ENCODE measurements around the gene NEDD9. TPM values are rescaled to one million over a fixed set of nuclear protein-coding genes. Genes with fewer than 3 reads are reported as not detected.

NEDD9 gene
- polyA plus RNA-seq, 3 donors: 18.2 to 35.9 (median 33.0) TPM

DNA sequence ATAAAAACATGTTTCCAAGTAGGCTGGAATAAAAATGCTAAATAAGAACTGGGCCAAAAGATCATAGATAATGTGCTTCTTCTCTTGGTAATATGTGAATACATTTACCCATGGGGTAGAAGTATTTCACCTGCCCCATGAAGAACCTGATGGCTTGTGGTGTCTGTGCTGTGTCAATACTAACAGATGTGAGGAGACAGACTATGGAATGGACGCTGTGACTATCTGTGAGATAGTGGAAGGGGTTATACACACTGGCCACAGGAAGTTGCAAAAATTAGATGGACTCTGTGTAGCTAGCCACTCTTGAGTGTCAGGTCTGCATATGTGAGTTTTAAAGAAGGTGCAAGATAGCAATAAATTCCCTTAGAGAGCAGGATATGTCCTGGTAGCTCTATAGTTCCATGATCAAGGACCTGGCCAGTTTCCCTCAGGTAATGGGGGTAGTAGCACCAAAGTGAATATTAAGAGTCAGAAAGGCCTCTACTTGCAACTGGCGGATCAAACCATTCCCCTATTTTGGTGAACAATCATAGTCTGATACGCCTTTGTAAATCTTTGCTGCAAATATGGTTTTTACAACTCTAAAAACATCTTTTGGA lies 48.6 kb downstream of the NEDD9 start:
- TF ChIP-seq, protein P1, sequence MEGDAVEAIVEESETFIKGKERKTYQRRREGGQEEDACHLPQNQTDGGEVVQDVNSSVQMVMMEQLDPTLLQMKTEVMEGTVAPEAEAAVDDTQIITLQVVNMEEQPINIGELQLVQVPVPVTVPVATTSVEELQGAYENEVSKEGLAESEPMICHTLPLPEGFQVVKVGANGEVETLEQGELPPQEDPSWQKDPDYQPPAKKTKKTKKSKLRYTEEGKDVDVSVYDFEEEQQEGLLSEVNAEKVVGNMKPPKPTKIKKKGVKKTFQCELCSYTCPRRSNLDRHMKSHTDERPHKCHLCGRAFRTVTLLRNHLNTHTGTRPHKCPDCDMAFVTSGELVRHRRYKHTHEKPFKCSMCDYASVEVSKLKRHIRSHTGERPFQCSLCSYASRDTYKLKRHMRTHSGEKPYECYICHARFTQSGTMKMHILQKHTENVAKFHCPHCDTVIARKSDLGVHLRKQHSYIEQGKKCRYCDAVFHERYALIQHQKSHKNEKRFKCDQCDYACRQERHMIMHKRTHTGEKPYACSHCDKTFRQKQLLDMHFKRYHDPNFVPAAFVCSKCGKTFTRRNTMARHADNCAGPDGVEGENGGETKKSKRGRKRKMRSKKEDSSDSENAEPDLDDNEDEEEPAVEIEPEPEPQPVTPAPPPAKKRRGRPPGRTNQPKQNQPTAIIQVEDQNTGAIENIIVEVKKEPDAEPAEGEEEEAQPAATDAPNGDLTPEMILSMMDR (IDR thresholded peaks at IDR 0.05): no peak
- Histone ChIP-seq H3K4me3 (replicated peaks in 1 of 3; ENCODE audit: low read depth in 2 of 3, low read length in 3 of 3) (no peak overlapping the region), H3K4me2 (replicated peaks; ENCODE audit: extremely low read depth, low read length, poor library complexity, severe bottlenecking) (no peak overlapping the region), H3K27me3 (ENCODE audit: control insufficient read depth in 2 of 2, insufficient read depth in 2 of 2, low read length in 2 of 2) (no peaks in the 10 kb centered on the region), H4K20me1 (ENCODE audit: insufficient read depth, low read length) (no peaks in the 10 kb centered on the region), H3K9me3 (replicated peaks in 1 of 2; ENCODE audit: control insufficient read depth in 1 of 2, insufficient read depth in 1 of 2, low read length in 2 of 2) (no peaks in the 10 kb centered on the region), H3K79me2 (ENCODE audit: insufficient read depth, low read length) (no peaks in the 10 kb centered on the region), H2AFZ (ENCODE audit: insufficient read depth, low read depth, low read length, poor library complexity, severe bottlenecking) (no peak overlapping the region), H3K9ac (ENCODE audit: insufficient read depth, low read length, poor library complexity, severe bottlenecking) (no peak overlapping the region), H3K36me3 (replicated peaks in 1 of 2; ENCODE audit: control insufficient read depth in 1 of 2, insufficient read depth in 2 of 2, low read length in 2 of 2) (peaks cover 43 to 59% of the 10 kb centered on the region in 2 donors), H3K4me1 (ENCODE audit: control insufficient read depth in 1 of 2, insufficient read depth in 2 of 2, low read length in 2 of 2) (no peaks in the 10 kb centered on the region), H3K27ac (ENCODE audit: low read depth in 1 of 2, low read length in 2 of 2) (no peak overlapping the region)
- H3K9me3 Mint-ChIP-seq: peaks cover 0 to 12% (median 3%) of the 10 kb centered on the region in 7 donors
- H3K27ac Mint-ChIP-seq: no peak overlapping the region
- peaks cover 0 to 2% (median 0%) of the 10 kb centered on the region in 3 donors for H3K27me3 Mint-ChIP-seq (ENCODE audit: low read depth in 3 of 3)
- DNase-seq: no peak
- H3K4me3 Mint-ChIP-seq: no peak overlapping the region
- 100% methylated on average over 1 of the region's 3 CpGs for WGBS (ENCODE audit: insufficient coverage)
- peaks cover 62 to 66% of the 10 kb centered on the region in 2 donors for H3K36me3 Mint-ChIP-seq
- H3K4me1 Mint-ChIP-seq: no peaks in the 10 kb centered on the region
- intact Hi-C loops (cut with micrococcal nuclease): no loop called here

DNA sequence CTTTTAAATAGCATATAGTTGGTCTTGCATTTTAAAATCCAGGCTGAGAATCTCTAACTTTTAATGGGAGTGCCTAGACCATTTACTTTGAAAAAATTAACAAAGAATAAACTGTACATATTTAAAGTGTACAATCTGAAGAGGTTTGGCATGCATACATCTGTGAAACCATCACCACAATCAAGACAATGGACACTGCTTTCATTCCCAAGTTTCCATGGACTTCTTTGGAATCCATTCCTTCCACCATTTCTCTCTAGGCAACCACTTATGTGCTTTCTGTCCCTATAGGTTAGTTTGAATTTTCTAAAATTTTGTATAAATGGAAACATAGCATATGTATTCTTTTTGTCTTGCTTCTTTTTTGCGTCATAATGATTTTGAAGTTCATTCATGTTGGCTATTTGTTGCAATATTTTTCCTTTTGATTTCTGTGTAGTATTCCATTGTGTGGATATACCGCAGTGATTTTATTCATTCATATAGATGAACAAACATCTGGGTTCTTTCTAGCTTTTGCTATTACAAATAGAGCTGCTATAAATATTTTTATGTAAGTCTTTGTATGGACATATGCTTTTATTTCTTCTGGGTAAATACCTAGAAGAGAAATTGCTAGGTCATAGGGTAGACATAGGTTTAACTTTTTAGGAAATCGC lies 50.9 kb downstream of the NEDD9 start:
- H2AFZ ChIP-seq (ENCODE audit: insufficient read depth, low read depth, low read length, poor library complexity, severe bottlenecking): no peak overlapping the region
- no peak overlapping the region for H3K27ac Mint-ChIP-seq
- H3K79me2 ChIP-seq (ENCODE audit: insufficient read depth, low read length): no peaks in the 10 kb centered on the region
- H3K36me3 ChIP-seq (replicated peaks in 1 of 2; ENCODE audit: control insufficient read depth in 1 of 2, insufficient read depth in 2 of 2, low read length in 2 of 2): peaks cover 23 to 36% of the 10 kb centered on the region in 2 donors
- peaks cover 40 to 43% of the 10 kb centered on the region in 2 donors for H3K36me3 Mint-ChIP-seq
- H3K4me3 Mint-ChIP-seq: no peak overlapping the region
- H3K9ac ChIP-seq (ENCODE audit: insufficient read depth, low read length, poor library complexity, severe bottlenecking): no peak overlapping the region
- no peaks in the 10 kb centered on the region for H3K4me1 Mint-ChIP-seq
- no peaks in the 10 kb centered on the region for H3K27me3 Mint-ChIP-seq (ENCODE audit: low read depth in 3 of 3)
- no peaks in the 10 kb centered on the region for H4K20me1 ChIP-seq (ENCODE audit: insufficient read depth, low read length)
- no peak overlapping the region for H3K4me2 ChIP-seq (replicated peaks; ENCODE audit: extremely low read depth, low read length, poor library complexity, severe bottlenecking)
- H3K27me3 ChIP-seq (ENCODE audit: control insufficient read depth in 2 of 2, insufficient read depth in 2 of 2, low read length in 2 of 2): no peaks in the 10 kb centered on the region
- H3K9me3 ChIP-seq (replicated peaks in 1 of 2; ENCODE audit: control insufficient read depth in 1 of 2, insufficient read depth in 1 of 2, low read length in 2 of 2): no peaks in the 10 kb centered on the region
- intact Hi-C loops (cut with micrococcal nuclease): no loop called here
- peaks cover 0 to 12% (median 3%) of the 10 kb centered on the region in 7 donors for H3K9me3 Mint-ChIP-seq
- WGBS (ENCODE audit: insufficient coverage): no CpG with 5 or more reads among the region's 3 CpGs
- no peaks in the 10 kb centered on the region for H3K4me1 ChIP-seq (ENCODE audit: control insufficient read depth in 1 of 2, insufficient read depth in 2 of 2, low read length in 2 of 2)
- H3K27ac ChIP-seq (ENCODE audit: low read depth in 1 of 2, low read length in 2 of 2): no peak overlapping the region
- DNase-seq: no peak
- TF ChIP-seq, protein P1 (IDR thresholded peaks at IDR 0.05): no peak
- H3K4me3 ChIP-seq (replicated peaks in 1 of 3; ENCODE audit: low read depth in 2 of 3, low read length in 3 of 3): no peak overlapping the region

Measured in CD14-positive monocyte (primary cell).